Retinal pigment epithelial cell (primary cell): ENCODE data around the gene ESF1.

Experiments used
- DNase-seq: peaks from one replicate; pipeline ENCODE4 v3.0.0-alpha.2; 2010; ENCODE audit warnings: low read depth
- H3K4me3 ChIP-seq: 2 replicates; pipeline ENCODE4 v1.5.1; 2011; ENCODE audit warnings: mild to moderate bottlenecking, low read length, control low read depth, moderate library complexity
- CTCF ChIP-seq: conservative IDR thresholded peaks from 2 replicates; pipeline ENCODE4 v1.5.1; 2011; ENCODE audit warnings: low read depth, low read length, control low read depth, inconsistent platforms

Gene ESF1

GRCh38 chr20:13790708-13791107 lies 6.0 kb upstream of the ESF1 start:
- TF ChIP-seq CTCF = no peak
- DNase-seq = no peak
- H3K4me3 ChIP-seq = no peak overlapping the region

- peak; percentile 70 for TF ChIP-seq CTCF
- H3K4me3 ChIP-seq = no peak overlapping the region
- DNase-seq = no peak
Measured at GRCh38 chr20:13788167-13788834, 3.6 kb upstream of the ESF1 start.

GRCh38 chr20:13786143-13786828 lies 1.6 kb upstream of the ESF1 start:
- H3K4me3 ChIP-seq = peak overlapping the region; percentile 97
- no peak for DNase-seq
- no peak for TF ChIP-seq CTCF

- H3K4me3 ChIP-seq = peak overlapping the region; percentile 97
- DNase-seq = no peak
- TF ChIP-seq CTCF = no peak
Measured at GRCh38 chr20:13784271-13784892, 337 bp downstream of the ESF1 start.

- no peak for TF ChIP-seq CTCF
- peak overlapping the region; percentile 97 for H3K4me3 ChIP-seq
- no peak for DNase-seq
Measured at GRCh38 chr20:13783528-13783927, 1.2 kb downstream of the ESF1 start.

- H3K4me3 ChIP-seq = no peak overlapping the region
- no peak for TF ChIP-seq CTCF
- DNase-seq = no peak
Measured at GRCh38 chr20:13778827-13779226, 5.9 kb downstream of the ESF1 start.
